ENCODE measurements around the gene XRN1.
A peak's percentile ranks its signal among the peaks of the same experiment; 100 is the strongest.
"Not testable (repeated sequence)": the region's sequence is repeated elsewhere in the genome, so short reads cannot be mapped to it uniquely, and the experiment has no call there.

XRN1 gene

GRCh38 chr3:142324275-142324953 is 123.4 kb downstream of the XRN1 start:
- not testable (repeated sequence) for DNase-seq

- no peak for DNase-seq
Observed at GRCh38 chr3:142319912-142320311, 127.9 kb downstream of the XRN1 start.

GRCh38 chr3:142319094-142319493 is 128.7 kb downstream of the XRN1 start:
- DNase-seq: peak; percentile 64

- peak; percentile 3 for DNase-seq
Observed at GRCh38 chr3:142318331-142318730, 129.5 kb downstream of the XRN1 start.

- DNase-seq: peak; percentile 5
Observed at GRCh38 chr3:142315978-142316388, 131.9 kb downstream of the XRN1 start.

GRCh38 chr3:142315083-142315482 is 132.8 kb downstream of the XRN1 start:
- DNase-seq: peak; percentile 88

GRCh38 chr3:142310439-142310838 is 137.4 kb downstream of the XRN1 start:
- no peak for DNase-seq

GRCh38 chr3:142302847-142303246 is 145.0 kb downstream of the XRN1 start:
- DNase-seq: not testable (repeated sequence)

- DNase-seq: no peak
Observed at GRCh38 chr3:142298626-142299025, 149.2 kb downstream of the XRN1 start.

GRCh38 chr3:142296507-142296906 is 151.3 kb downstream of the XRN1 start:
- no peak for DNase-seq

- no peak for DNase-seq
Observed at GRCh38 chr3:142287866-142288638, 159.8 kb downstream of the XRN1 start.

GRCh38 chr3:142285083-142285517 is 162.7 kb downstream of the XRN1 start:
- DNase-seq: no peak

GRCh38 chr3:142282503-142282902 is 165.3 kb downstream of the XRN1 start:
- DNase-seq: no peak

- DNase-seq: no peak
Observed at GRCh38 chr3:142281474-142281873, 166.4 kb downstream of the XRN1 start.

- peak; percentile 65 for DNase-seq
Observed at GRCh38 chr3:142279965-142280590, 167.8 kb downstream of the XRN1 start.

- peak; percentile 59 for DNase-seq
Observed at GRCh38 chr3:142278451-142278850, 169.4 kb downstream of the XRN1 start.

GRCh38 chr3:142276781-142277180 is 171.1 kb downstream of the XRN1 start:
- DNase-seq: peak; percentile 82

GRCh38 chr3:142275856-142276255 is 172.0 kb downstream of the XRN1 start:
- peak; percentile 94 for DNase-seq

- peak; percentile 30 for DNase-seq
Observed at GRCh38 chr3:142274908-142275307, 172.9 kb downstream of the XRN1 start.

- no peak for DNase-seq
Observed at GRCh38 chr3:142273501-142273900, 174.3 kb downstream of the XRN1 start.

- DNase-seq: peak; percentile 27
Observed at GRCh38 chr3:142272200-142272891, 175.5 kb downstream of the XRN1 start.

GRCh38 chr3:142270407-142270806 is 177.4 kb downstream of the XRN1 start:
- no peak for DNase-seq

GRCh38 chr3:142269767-142270166 is 178.1 kb downstream of the XRN1 start:
- no peak for DNase-seq
